Prostate gland (tissue), 2 donors: Measurements from ENCODE around the gene MRPS12.

Experiments used
- POLR2A ChIP-seq: fragments of 450-650 bp; IDR thresholded peaks from one replicate; pipeline ENCODE4 v1.6.1; 2016; ENCODE audit warnings: antibody characterized with exemption, mild to moderate bottlenecking
- POLR2AphosphoS5 ChIP-seq: sonication (generic); formaldehyde crosslinking; IDR thresholded peaks from one replicate; pipeline ENCODE4 v1.6.1; 2017; ENCODE audit warnings: antibody characterized with exemption
- TF ChIP-seq, protein P1 (sequence below), 4 experiments: fragments of 200-600 bp in 2 of 4; fragments of 450-650 bp in 2 of 4; sonication (generic) in 2 of 4; IDR thresholded peaks; 1 replicate in 3 of 4; 2 replicates in 1 of 4; pipeline ENCODE4 v1.5.1; 2016 to 2019; ENCODE audit warnings: antibody characterized with exemption in 4 of 4, mild to moderate bottlenecking in 2 of 4, moderate library complexity in 2 of 4

DNA sequence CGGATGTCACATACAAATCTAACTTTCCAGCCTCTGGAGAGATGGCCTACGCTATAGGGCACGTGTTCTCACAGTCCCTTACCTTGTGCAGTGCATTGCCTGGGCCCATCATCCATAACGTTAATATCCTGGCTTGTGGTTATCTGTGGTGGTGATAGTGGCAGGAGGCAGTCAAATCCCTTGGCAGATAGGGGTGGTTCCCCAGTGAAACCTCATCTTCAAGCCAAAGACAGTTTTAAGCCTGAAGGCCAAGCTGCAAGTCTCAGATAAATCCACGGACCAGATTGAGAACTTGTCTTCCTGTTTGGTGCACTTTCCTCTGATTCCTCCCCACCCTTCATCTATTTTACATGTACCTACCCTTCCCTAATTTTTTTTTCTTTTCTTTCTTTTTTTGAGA, 49.1 kb downstream of the MRPS12 start:
- TF ChIP-seq, protein P1, sequence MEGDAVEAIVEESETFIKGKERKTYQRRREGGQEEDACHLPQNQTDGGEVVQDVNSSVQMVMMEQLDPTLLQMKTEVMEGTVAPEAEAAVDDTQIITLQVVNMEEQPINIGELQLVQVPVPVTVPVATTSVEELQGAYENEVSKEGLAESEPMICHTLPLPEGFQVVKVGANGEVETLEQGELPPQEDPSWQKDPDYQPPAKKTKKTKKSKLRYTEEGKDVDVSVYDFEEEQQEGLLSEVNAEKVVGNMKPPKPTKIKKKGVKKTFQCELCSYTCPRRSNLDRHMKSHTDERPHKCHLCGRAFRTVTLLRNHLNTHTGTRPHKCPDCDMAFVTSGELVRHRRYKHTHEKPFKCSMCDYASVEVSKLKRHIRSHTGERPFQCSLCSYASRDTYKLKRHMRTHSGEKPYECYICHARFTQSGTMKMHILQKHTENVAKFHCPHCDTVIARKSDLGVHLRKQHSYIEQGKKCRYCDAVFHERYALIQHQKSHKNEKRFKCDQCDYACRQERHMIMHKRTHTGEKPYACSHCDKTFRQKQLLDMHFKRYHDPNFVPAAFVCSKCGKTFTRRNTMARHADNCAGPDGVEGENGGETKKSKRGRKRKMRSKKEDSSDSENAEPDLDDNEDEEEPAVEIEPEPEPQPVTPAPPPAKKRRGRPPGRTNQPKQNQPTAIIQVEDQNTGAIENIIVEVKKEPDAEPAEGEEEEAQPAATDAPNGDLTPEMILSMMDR (IDR thresholded peaks at IDR 0.05) = no peak
- TF ChIP-seq POLR2A (no peak), POLR2AphosphoS5 (no peak)
